Tibial artery (tissue), 4 donors: Measurements from ENCODE around the gene ZSCAN23.
"Not testable (repeated sequence)": the region's sequence is repeated elsewhere in the genome, so short reads cannot be mapped to it uniquely, and the experiment has no call there.

ENCODE experiments used
- DNase-seq, 2 donors: peaks; one replicate each; pipeline ENCODE4 v3.0.0-alpha.2; 2019
- H3K27ac ChIP-seq, 2 donors: fragments of 200-600 bp; sonication (generic) in 1 of 2; 1 replicate in 1 of 2; 2 replicates in 1 of 2; pipeline ENCODE4 v1.5.1; 2018 to 2019; ENCODE audit warnings: mild to moderate bottlenecking in 1 of 2
- H3K27me3 ChIP-seq, 2 donors: fragments of 200-600 bp; sonication (generic) in 1 of 2; one replicate each; pipeline versions ENCODE4 v1.5.1 to v1.6.0; 2016 to 2019
- H3K36me3 ChIP-seq, 3 donors: fragments of 200-600 bp; sonication (generic) in 2 of 3; one replicate each; pipeline ENCODE4 v1.5.1; 2016 to 2019; ENCODE audit warnings: mild to moderate bottlenecking in 2 of 3
- H3K4me1 ChIP-seq, 4 donors: fragments of 200-600 bp; sonication (generic) in 2 of 4; 1 replicate in 3 of 4; 2 replicates in 1 of 4; pipeline ENCODE4 v1.5.1; 2016 to 2019
- H3K4me3 ChIP-seq, 2 donors: fragments of 200-600 bp; sonication (generic) in 1 of 2; 1 replicate in 1 of 2; 2 replicates in 1 of 2; pipeline ENCODE4 v1.5.1; 2018 to 2019; ENCODE audit warnings: mild to moderate bottlenecking in 2 of 2
- H3K9me3 ChIP-seq, 3 donors: fragments of 200-600 bp; sonication (generic) in 1 of 3; one replicate each; pipeline ENCODE4 v1.5.1; 2016 to 2019
- CTCF ChIP-seq, 2 experiments: fragments of 200-600 bp in 1 of 2; fragments of 450-650 bp in 1 of 2; IDR thresholded peaks; one replicate each; pipeline ENCODE4 v1.5.1; 2017 to 2019; ENCODE audit warnings: antibody characterized with exemption in 2 of 2, mild to moderate bottlenecking in 1 of 2, moderate library complexity in 1 of 2
- intact Hi-C: fragments of 100-400 bp; cut with DNase I; formaldehyde crosslinking; loops from one replicate; pipeline ENCODE4 v1.15.0; 2023; ENCODE audit warnings: low total_unique reads

ZSCAN23 gene

GRCh38 chr6:28449056-28449455 lies 5.8 kb upstream of the ZSCAN23 start:
- Histone ChIP-seq H3K27ac (no peak overlapping the region), H3K27me3 (peaks cover 0 to 24% of the 10 kb centered on the region in 2 donors), H3K9me3 (no peaks in the 10 kb centered on the region), H3K4me1 (peaks cover 0 to 6% (median 2%) of the 10 kb centered on the region in 4 donors), H3K4me3 (no peak overlapping the region), H3K36me3 (no peaks in the 10 kb centered on the region)
- no peak for TF ChIP-seq CTCF (IDR thresholded peaks at IDR 0.05)
- intact Hi-C loops = no loop called here
- DNase-seq = no peak

GRCh38 chr6:28447512-28447906 lies 4.2 kb upstream of the ZSCAN23 start:
- H3K4me3 ChIP-seq, intact Hi-C loops: not testable (repeated sequence)

GRCh38 chr6:28446818-28447511 lies 3.7 kb upstream of the ZSCAN23 start:
- H3K4me1 ChIP-seq = peaks cover 0 to 6% (median 2%) of the 10 kb centered on the region in 4 donors
- H3K9me3 ChIP-seq = no peaks in the 10 kb centered on the region
- no peak for DNase-seq
- no peaks in the 10 kb centered on the region for H3K36me3 ChIP-seq
- no peak for TF ChIP-seq CTCF (IDR thresholded peaks at IDR 0.05)
- intact Hi-C loops = no loop called here
- no peak overlapping the region for H3K27ac ChIP-seq
- H3K4me3 ChIP-seq = peak overlapping the region in 1 of 2 donors; percentile 8
- peaks cover 0 to 17% of the 10 kb centered on the region in 2 donors for H3K27me3 ChIP-seq

More at GRCh38 chr6:28447512-28447906, 4.2 kb upstream of the ZSCAN23 start:
- H3K9me3 ChIP-seq, H3K4me1 ChIP-seq, H3K27ac ChIP-seq, DNase-seq, H3K36me3 ChIP-seq: not testable (repeated sequence)
- peaks cover 0 to 19% of the 10 kb centered on the region in 2 donors for H3K27me3 ChIP-seq

- peaks cover 0 to 17% of the 10 kb centered on the region in 2 donors for H3K27me3 ChIP-seq
- H3K4me1 ChIP-seq, H3K9me3 ChIP-seq, DNase-seq, H3K4me3 ChIP-seq, H3K27ac ChIP-seq, H3K36me3 ChIP-seq, intact Hi-C loops: not testable (repeated sequence)
These were observed 1.5 kb upstream of the ZSCAN23 start for GRCh38 chr6:28444759-28445158.

- TF ChIP-seq CTCF (IDR thresholded peaks at IDR 0.05) = no peak
- Histone ChIP-seq H3K9me3 (no peaks in the 10 kb centered on the region), H3K27ac (no peak overlapping the region), H3K4me3 (peak overlapping the region; percentile 58 to 59), H3K36me3 (no peaks in the 10 kb centered on the region), H3K27me3 (peaks cover 0 to 17% of the 10 kb centered on the region in 2 donors), H3K4me1 (peaks cover 0 to 6% (median 2%) of the 10 kb centered on the region in 4 donors)
- intact Hi-C loops = no loop called here
- DNase-seq = no peak
These were observed 705 bp downstream of the ZSCAN23 start for GRCh38 chr6:28442586-28442985.

- DNase-seq = no peak
- Histone ChIP-seq H3K27ac (no peak overlapping the region), H3K9me3 (no peaks in the 10 kb centered on the region), H3K36me3 (peaks cover 0 to 20% (median 0%) of the 10 kb centered on the region in 3 donors), H3K27me3 (no peaks in the 10 kb centered on the region), H3K4me1 (no peaks in the 10 kb centered on the region), H3K4me3 (no peak overlapping the region)
- intact Hi-C loops = no loop called here
- TF ChIP-seq CTCF (IDR thresholded peaks at IDR 0.05) = no peak
These were observed 6.9 kb downstream of the ZSCAN23 start for GRCh38 chr6:28436404-28436803.
